ENCODE measurements around the gene METAP1D. TPM values are rescaled to one million over a fixed set of nuclear protein-coding genes. Genes with fewer than 3 reads are reported as not detected.
"Not testable (repeated sequence)": the region's sequence is repeated elsewhere in the genome, so short reads cannot be mapped to it uniquely, and the experiment has no call there.

Gene METAP1D
- total RNA-seq, 1 donor from 2014 or later: 2.7 TPM

DNA sequence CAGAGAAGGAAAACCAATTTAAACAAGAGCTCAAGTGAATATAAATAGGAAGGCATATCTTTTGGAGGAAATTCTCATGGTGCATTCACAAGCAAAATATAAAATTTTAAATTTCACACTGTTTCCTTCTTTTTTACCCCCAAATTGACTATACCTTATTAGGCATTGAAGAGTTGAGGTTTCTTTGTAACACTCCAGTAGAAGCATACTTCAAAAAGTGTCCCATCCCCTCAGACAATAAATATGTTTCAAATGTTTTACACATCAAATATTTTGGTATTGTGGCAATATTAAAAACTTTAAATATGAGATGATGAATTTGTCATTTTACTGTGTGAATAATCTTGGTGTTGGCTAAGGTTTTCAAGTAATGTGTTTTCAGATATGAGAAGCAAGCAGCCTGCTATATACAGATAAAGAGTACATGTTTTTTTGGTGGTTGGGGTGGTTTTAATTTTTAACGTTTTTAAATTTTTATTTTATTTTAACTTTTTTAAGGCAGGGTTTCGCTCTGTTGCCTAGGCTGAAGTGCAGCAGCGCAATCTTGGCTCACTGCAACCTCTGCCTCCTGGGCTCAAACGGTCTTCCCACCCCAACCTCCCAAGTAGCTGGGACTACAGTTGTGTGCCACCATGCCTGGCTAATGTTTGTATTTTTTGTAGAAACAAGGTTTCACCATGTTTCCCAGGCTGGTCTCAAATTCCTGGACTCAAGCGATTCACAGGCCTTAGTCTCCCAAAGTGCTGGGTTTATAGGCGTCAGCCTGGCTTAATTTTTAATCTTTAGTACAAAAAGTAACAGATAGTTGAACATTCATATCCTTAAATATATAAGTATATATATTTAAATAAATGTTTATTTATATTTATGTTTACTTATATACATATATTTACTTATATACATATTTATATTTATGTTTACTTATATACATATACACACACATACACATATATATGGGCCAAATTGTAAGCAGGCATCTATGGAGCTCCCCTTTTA lies 49.1 kb downstream of the METAP1D start:
- DNase-seq (ENCODE audit: low spot score): no peak

DNA sequence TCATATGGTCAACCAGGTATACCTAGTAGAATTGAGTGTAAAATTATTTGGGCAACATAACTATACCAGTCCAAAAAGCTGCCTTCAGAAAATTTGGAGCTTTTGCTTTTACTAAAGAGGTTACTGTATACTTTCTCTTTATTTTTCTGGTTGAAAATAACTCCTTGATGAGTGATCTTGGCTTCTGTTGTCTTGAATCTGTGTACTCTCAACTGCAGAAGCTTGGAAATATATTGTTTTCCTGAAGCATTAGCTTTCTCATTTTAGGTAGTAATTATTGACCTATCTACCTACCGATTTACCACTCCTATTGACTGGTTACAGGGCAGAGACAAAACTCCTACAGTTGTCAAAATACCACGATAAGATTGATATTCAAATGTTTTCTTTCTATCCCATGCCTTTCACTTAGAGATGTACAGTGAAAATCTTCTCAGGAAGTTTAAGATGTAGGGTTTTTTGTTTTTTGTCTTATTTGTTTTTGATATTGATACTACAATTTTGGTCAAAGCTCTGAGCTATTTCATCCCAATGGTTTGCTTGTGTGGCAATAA lies 49.9 kb downstream of the METAP1D start:
- no peak for DNase-seq (ENCODE audit: low spot score)

GRCh38 chr2:172050479-172051125 lies 50.8 kb downstream of the METAP1D start:
- DNase-seq (ENCODE audit: low spot score): no peak

- DNase-seq (ENCODE audit: low spot score): no peak
Observed at GRCh38 chr2:172052000-172052983, 52.5 kb downstream of the METAP1D start.

DNA sequence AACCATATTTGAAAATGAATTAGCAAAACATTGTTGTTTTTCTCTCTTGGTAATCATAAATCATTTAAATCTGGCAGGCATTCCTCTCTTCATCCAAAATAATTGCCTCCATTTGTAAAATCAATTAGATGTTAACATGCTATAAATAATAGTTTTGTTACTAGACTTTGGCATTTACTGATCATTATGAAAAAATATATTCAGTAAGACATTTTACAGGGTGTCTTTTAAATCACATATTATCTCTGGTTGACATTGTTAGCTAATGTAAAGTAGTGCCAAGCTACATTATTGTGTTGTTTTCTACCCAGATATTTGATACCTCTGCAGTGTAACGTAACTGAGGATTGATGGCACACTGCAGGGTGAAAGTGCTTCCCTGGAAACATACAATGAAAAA lies 53.7 kb downstream of the METAP1D start:
- no peak for DNase-seq (ENCODE audit: low spot score)

- no peak for DNase-seq (ENCODE audit: low spot score)
Observed at GRCh38 chr2:172056293-172056692, 56.5 kb downstream of the METAP1D start.

DNA sequence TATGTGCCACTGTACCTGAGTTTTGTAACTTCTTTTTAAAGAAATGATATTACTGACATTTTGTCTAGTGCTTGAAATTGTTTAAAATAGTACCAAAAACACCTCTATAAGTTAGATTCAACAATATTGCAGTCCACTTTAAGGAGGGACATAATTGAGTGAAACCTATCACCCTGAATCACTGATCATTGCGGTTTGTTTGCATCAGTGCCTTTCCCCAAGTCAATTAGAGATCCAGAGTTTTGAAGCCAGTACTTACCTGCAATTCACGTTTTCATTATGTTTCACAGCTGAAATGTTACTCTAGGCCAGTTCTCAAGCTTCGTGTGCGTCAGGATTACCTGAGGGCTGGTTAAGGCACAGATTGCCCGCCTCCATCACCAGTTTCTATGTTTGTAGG lies 58.9 kb downstream of the METAP1D start:
- no peak for DNase-seq (ENCODE audit: low spot score)

GRCh38 chr2:172060118-172060517 lies 60.4 kb downstream of the METAP1D start:
- DNase-seq (ENCODE audit: low spot score): not testable (repeated sequence)

GRCh38 chr2:172062402-172063004 lies 62.8 kb downstream of the METAP1D start:
- no peak for DNase-seq (ENCODE audit: low spot score)

DNA sequence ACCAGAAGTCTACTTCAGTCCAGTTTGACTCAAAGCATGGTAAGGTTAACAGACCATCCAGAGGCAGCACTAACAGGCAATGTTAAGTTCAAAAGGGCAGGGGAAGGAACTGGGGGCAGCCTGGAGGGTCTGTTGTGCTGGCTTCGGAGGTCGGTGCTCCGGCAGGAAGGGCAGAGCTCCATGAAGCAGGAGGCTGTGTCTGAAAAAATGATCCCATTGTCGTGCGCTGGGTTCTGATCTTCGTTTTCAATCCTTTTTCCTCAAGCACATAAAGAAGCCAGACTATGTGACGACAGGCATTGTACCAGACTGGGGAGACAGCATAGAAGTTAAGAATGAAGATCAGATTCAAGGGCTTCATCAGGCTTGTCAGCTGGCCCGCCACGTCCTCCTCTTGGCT lies 63.7 kb downstream of the METAP1D start:
- DNase-seq (ENCODE audit: low spot score): no peak

GRCh38 chr2:172065111-172065510 lies 65.4 kb downstream of the METAP1D start:
- no peak for DNase-seq (ENCODE audit: low spot score)

DNA sequence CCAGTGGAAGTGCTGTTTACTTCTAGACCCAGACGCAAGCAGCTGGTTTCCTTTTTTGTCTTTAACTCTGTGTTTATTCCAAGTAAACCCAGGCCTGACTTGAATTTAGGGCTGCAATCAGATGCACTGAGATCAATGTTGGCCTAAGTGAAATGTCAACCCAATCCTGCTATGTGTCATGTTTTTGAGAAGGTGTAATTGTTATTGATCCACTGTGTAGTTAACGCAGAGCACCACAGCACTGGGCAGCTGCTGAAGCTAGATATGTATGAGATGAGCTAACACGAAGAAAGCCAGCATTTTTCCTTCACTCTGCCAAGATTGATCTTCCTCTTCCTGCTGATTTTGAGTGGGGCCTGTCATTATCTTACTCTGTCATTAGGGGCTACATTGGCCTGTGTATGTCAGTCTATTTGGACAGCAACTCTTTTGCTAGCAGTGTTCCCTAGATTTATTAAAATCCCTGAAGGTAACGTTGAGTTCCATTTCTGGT lies 66.7 kb downstream of the METAP1D start:
- no peak for DNase-seq (ENCODE audit: low spot score)

GRCh38 chr2:172067905-172068304 lies 68.2 kb downstream of the METAP1D start:
- DNase-seq (ENCODE audit: low spot score): not testable (repeated sequence)

DNA sequence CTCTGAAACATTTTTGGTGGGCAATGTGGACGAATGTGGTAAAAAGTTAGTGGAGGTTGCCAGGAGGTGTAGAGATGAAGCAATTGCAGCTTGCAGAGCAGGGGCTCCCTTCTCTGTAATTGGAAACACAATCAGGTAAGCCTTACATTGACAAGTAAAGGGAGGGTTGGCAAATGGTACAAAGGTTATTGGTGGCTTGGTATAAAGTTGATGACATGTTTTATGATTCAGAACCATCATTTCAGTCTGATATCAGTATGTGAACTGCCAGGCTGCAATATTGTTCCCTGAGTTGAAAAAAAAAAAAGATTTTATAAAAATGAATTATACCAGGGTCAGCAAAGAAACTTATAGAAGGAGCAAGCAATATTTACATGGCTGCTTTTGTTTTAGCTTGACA lies 71.2 kb downstream of the METAP1D start:
- no peak for DNase-seq (ENCODE audit: low spot score)

DNA sequence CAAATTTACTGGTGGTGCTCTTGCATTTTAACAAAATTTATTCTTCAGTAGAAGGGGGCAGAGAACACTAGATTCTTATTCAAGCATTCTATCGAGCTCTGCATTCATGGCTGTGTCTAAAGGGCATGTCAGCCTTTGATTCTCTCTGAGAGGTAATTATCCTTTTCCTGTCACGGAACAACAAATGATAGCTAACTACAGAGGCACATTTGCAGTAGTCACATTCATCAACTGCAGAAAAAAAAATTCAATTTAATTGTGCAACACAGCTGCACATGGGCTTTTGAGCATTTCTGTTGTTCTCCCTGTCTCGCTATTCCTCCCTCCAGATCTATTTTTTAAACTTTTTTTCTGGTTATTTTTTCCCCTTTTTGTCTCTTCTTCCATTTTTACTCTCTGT lies 72.5 kb downstream of the METAP1D start:
- DNase-seq (ENCODE audit: low spot score): no peak

DNA sequence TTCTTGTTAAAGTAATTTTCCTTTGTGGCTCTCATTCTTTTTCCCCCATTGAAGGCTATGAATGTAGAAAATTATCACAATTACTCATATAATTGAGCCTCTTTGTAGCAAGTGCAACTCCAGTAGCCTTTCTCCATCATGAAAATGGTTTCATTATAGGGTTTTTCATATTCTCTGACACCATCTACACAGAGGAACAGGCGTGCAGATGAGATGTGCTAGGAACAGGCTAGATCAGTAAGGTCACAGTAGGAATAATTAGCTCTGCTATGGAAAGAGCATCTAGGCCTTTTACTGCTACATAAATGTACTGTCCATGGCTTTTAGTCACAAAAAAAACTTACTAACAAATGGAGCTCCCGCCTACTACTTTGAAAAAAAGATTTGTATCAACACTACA lies 73.0 kb downstream of the METAP1D start:
- DNase-seq (ENCODE audit: low spot score): no peak

- DNase-seq (ENCODE audit: low spot score): no peak
Observed at GRCh38 chr2:172073518-172073917, 73.8 kb downstream of the METAP1D start.

DNA sequence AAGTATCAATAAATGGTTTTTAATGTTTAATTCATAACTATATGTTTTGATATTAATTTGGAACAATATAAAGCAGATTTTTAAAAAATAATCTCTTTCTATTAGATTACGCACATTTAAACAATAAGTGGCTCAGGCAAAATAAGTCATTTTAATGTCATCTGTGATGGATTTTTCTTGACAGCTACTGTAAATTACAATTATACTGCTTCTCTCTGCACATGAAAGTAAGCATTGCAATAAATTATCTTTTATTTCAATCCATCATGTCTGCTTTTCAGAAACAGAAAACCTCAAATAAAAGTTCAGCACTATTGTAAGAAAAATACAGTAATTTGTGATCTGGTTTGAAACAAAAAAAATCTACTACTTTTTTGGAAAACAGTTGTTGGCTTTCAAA lies 74.5 kb downstream of the METAP1D start:
- DNase-seq (ENCODE audit: low spot score): no peak

DNA sequence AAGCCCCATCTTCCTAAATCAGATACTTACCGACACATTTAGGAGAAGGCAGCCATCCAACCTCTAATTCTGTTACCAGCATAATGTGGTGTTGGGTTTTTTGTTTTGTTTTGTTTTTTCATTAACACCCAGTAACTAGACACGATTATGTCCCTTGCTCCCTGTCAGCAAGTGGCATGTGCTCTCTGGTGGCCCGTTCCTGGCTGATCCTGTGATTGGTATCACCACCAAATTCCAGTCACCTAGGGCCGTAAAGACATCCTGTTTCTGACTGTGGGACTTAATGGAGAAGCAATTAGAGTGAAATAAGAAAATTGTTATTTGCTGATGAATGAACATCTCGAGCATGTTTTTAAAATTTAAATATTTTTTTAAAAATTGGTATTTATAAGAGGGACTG lies 79.7 kb downstream of the METAP1D start:
- DNase-seq (ENCODE audit: low spot score): no peak

DNA sequence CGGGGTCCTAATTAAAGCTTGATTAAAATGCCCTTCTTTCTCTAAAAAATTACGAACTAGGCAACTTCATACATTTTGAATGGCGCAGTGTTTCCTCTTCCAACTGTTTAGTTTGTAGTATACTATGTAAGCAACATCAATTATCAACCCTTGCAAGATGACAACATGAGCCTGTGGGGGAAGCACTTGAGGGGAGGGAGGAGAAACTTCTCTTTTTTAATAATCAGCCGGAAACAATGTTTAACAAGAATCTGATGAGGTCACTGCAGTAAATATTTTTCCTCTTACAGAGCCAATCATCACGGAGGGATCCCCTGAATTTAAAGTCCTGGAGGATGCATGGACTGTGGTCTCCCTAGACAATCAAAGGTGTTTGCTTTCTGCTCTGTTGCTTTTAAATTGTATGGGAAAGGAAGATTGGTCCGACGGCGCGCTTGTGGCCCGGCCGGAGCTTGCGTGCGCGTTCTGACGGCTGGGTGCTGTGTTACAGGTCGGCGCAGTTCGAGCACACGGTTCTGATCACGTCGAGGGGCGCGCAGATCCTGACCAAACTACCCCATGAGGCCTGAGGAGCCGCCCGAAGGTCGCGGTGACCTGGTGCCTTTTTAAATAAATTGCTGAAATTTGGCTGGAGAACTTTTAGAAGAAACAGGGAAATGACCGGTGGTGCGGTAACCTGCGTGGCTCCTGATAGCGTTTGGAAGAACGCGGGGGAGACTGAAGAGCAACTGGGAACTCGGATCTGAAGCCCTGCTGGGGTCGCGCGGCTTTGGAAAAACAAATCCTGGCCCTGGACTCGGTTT lies 80.3 kb downstream of the METAP1D start:
- DNase-seq (ENCODE audit: low spot score): no peak
